Prostate gland (tissue), 2 donors: ENCODE data around the gene FMNL2.
A peak's percentile ranks its signal among the peaks of the same experiment; 100 is the strongest.

ENCODE experiments used
- CTCF ChIP-seq, 4 experiments: fragments of 200-600 bp in 2 of 4; fragments of 450-650 bp in 2 of 4; sonication (generic) in 2 of 4; IDR thresholded peaks; 1 replicate in 3 of 4; 2 replicates in 1 of 4; pipeline ENCODE4 v1.5.1; 2016 to 2019; ENCODE audit warnings: antibody characterized with exemption in 4 of 4, mild to moderate bottlenecking in 2 of 4, moderate library complexity in 2 of 4
- POLR2A ChIP-seq: fragments of 450-650 bp; IDR thresholded peaks from one replicate; pipeline ENCODE4 v1.6.1; 2016; ENCODE audit warnings: antibody characterized with exemption, mild to moderate bottlenecking
- POLR2AphosphoS5 ChIP-seq: sonication (generic); formaldehyde crosslinking; IDR thresholded peaks from one replicate; pipeline ENCODE4 v1.6.1; 2017; ENCODE audit warnings: antibody characterized with exemption

GRCh38 chr2:152646775-152647174, 311.8 kb downstream of the FMNL2 start:
- no peak for TF ChIP-seq CTCF (IDR thresholded peaks at IDR 0.05)
- TF ChIP-seq POLR2A = no peak
- peak; percentile 48 for TF ChIP-seq POLR2AphosphoS5
